Psoas muscle (tissue), 8 donors: Measurements from ENCODE around the gene HAGH. TPM values are rescaled to one million over a fixed set of nuclear protein-coding genes. Genes with fewer than 3 reads are reported as not detected.

Experiments used
- ATAC-seq, 4 donors: fragments of 200-7000 bp; cut with Tn5 transposase; one replicate each; pipeline ENCODE4 v1.9.1; 2020; ENCODE audit warnings: moderate library complexity in 3 of 4, mild to moderate bottlenecking in 2 of 4
- DNase-seq, 2 donors: peaks; one replicate each; pipeline ENCODE4 v3.0.0-alpha.2; 2020
- H3K27ac ChIP-seq: fragments of 200-600 bp; one replicate; pipeline ENCODE4 v1.8.0; 2022
- H3K27me3 ChIP-seq, 3 donors: fragments of 200-600 bp in 1 of 3; one replicate each; pipeline versions ENCODE4 v1.6.1 to v1.8.0; 2013 to 2022; ENCODE audit warnings: low read length in 2 of 3, mild to moderate bottlenecking in 2 of 3, moderate library complexity in 1 of 3; ENCODE audit not compliant: insufficient read depth in 3 of 3
- H3K36me3 ChIP-seq, 2 donors: fragments of 200-600 bp in 1 of 2; one replicate each; pipeline versions ENCODE4 v1.6.1 to v1.8.0; 2013 to 2022; ENCODE audit warnings: low read depth in 1 of 2, mild to moderate bottlenecking in 1 of 2, moderate library complexity in 1 of 2; ENCODE audit not compliant: insufficient read depth in 1 of 2
- H3K4me1 ChIP-seq: fragments of 200-600 bp; one replicate; pipeline ENCODE4 v1.8.0; 2022
- H3K4me3 ChIP-seq: fragments of 200-600 bp; one replicate; pipeline ENCODE4 v1.8.0; 2022; ENCODE audit warnings: mild to moderate bottlenecking
- H3K9me3 ChIP-seq: fragments of 200-600 bp; one replicate; pipeline ENCODE4 v1.8.0; 2022
- WGBS, 3 donors: extraction: QIAGEN DNeasy Blood & Tissue Kit; methylation state at CpG; one replicate each; pipeline versions ENCODE4 v1.1.6 to v1.1.7; 2013; 5-methylcytosine and 5-hydroxymethylcytosine counted together
- intact Hi-C, 2 donors: fragments of 100-400 bp; cut with DNase I; formaldehyde crosslinking; loops; one replicate each; pipeline versions ENCODE4 v1.11.0 to v1.14.2; 2022
- polyA plus RNA-seq, 3 donors: library from polyadenylated mRNA; stranded (reverse); fragments of 200-250 nt; gene quantifications; one replicate each; pipeline ENCODE4 v1.2.3, GENCODE V29; 2013
- total RNA-seq, 4 donors: library from RNA; stranded (reverse); fragmentation: NEBNext Ultra II Directional in 2 of 4; extraction: Animal tissue kit (Norgen Biotek cat#: 25700) in 2 of 4; gene quantifications; one replicate each; pipeline versions ENCODE4 v1.2.1 to v1.2.4, GENCODE V29; 2021 to 2023
- TF ChIP-seq, protein P1 (sequence below): fragments of 200-600 bp; IDR thresholded peaks from one replicate; pipeline ENCODE4 v1.8.0; 2022; ENCODE audit warnings: antibody characterized with exemption
- donor health status: healthy with polysubstance abuse.
- donor health status: DM: no; HTN: no; CAD: no; lungs with moderate emphysema.
- donor health status: Bipolar disorder and iron deficiency.
- donor health status: healthy.
- donor health status: DM: yes; HTN: yes; CAD: no.
- donor health status: DM: no; HTN: no; CAD: no.
- donor health status: DM: no; HTN: no; CAD: no.
- donor health status: DM: yes; HTN: yes; CAD: no.

Gene HAGH
- total and polyA plus RNA-seq, 7 donors: 112 to 277 (median 160) TPM

GRCh38 chr16:1781254-1781653, 45.4 kb downstream of the HAGH start:
- peaks cover 34% of the 10 kb centered on the region for H3K4me1 ChIP-seq
- H3K27ac ChIP-seq: peak overlapping the region; percentile 92
- no peaks in the 10 kb centered on the region for H3K27me3 ChIP-seq
- intact Hi-C loops: no loop called here
- no peak for ATAC-seq
- 57 to 63% (median 62%) methylated on average over 20 of the region's 20 CpGs for WGBS, 3 donors
- peak overlapping the region; percentile 86 for H3K4me3 ChIP-seq
- H3K9me3 ChIP-seq: no peaks in the 10 kb centered on the region
- peak; percentile 18 to 66 for DNase-seq
- TF ChIP-seq, protein P1, sequence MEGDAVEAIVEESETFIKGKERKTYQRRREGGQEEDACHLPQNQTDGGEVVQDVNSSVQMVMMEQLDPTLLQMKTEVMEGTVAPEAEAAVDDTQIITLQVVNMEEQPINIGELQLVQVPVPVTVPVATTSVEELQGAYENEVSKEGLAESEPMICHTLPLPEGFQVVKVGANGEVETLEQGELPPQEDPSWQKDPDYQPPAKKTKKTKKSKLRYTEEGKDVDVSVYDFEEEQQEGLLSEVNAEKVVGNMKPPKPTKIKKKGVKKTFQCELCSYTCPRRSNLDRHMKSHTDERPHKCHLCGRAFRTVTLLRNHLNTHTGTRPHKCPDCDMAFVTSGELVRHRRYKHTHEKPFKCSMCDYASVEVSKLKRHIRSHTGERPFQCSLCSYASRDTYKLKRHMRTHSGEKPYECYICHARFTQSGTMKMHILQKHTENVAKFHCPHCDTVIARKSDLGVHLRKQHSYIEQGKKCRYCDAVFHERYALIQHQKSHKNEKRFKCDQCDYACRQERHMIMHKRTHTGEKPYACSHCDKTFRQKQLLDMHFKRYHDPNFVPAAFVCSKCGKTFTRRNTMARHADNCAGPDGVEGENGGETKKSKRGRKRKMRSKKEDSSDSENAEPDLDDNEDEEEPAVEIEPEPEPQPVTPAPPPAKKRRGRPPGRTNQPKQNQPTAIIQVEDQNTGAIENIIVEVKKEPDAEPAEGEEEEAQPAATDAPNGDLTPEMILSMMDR: no peak
- H3K36me3 ChIP-seq: peaks cover 0 to 54% of the 10 kb centered on the region in 2 donors

DNA sequence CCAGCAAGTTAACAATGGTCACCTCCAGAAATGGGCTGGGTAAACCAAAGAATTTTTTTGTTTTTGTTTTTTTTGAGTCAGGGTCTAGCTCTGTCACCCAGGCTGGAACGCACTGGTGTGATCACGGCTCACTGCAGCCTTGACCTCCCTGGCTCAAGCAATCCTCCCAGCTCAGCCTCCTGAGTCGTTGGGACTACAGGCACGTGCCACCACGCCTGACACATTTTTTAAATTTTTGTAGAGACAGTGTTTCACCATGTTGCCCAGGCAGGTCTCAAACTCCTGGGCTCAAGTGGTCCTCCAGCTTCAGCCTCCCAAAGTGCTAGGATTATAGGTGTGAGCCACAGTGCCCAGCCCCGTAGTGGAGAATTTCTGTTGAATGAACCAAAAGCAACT, 46.0 kb downstream of the HAGH start:
- ATAC-seq (no peak), DNase-seq (peak in 1 of 2 donors; percentile 13)
- Histone ChIP-seq H3K27ac (peak overlapping the region; percentile 92), H3K27me3 (no peaks in the 10 kb centered on the region), H3K36me3 (peaks cover 0 to 54% of the 10 kb centered on the region in 2 donors), H3K4me3 (peak overlapping the region; percentile 86), H3K9me3 (no peaks in the 10 kb centered on the region), H3K4me1 (peaks cover 34% of the 10 kb centered on the region)
- 57 to 79% (median 66%) methylated on average over 6 of the region's 6 CpGs for WGBS, 3 donors
- intact Hi-C loops: no loop called here
- TF ChIP-seq, protein P1: no peak

GRCh38 chr16:1779741-1780676, 46.6 kb downstream of the HAGH start:
- no peak for ATAC-seq
- 68 to 82% (median 70%) methylated on average over 26 to 27 of the region's 27 CpGs for WGBS, 3 donors

GRCh38 chr16:1779234-1779701, 47.4 kb downstream of the HAGH start:
- WGBS, 3 donors: 75 to 79% (median 77%) methylated on average over 8 of the region's 8 CpGs
- DNase-seq (peak; percentile 15 to 52), ATAC-seq (no peak)
- intact Hi-C loops: loop anchor here in 1 of 2 donors (10.0 kb wide), 1 partner anchor 166 kb away; the partner anchor contains the start of gene MSRB1
- H3K4me3 ChIP-seq: no peak overlapping the region
- peaks cover 37% of the 10 kb centered on the region for H3K4me1 ChIP-seq
- peaks cover 0 to 63% of the 10 kb centered on the region in 2 donors for H3K36me3 ChIP-seq
- no peaks in the 10 kb centered on the region for H3K9me3 ChIP-seq
- TF ChIP-seq, protein P1: no peak
- H3K27ac ChIP-seq: peak overlapping the region; percentile 16
- no peaks in the 10 kb centered on the region for H3K27me3 ChIP-seq

More at GRCh38 chr16:1779741-1780676, 46.6 kb downstream of the HAGH start:
- TF ChIP-seq, protein P1: no peak
- no peaks in the 10 kb centered on the region for H3K9me3 ChIP-seq
- peaks cover 0 to 60% of the 10 kb centered on the region in 2 donors for H3K36me3 ChIP-seq
- H3K27ac ChIP-seq: peak overlapping the region; percentile 92
- peak; percentile 42 to 63 for DNase-seq
- intact Hi-C loops: loop anchor here in 1 of 2 donors (10.0 kb wide), 1 partner anchor 165 kb away; the partner anchor contains the start of gene MSRB1
- no peak overlapping the region for H3K4me3 ChIP-seq
- peaks cover 30% of the 10 kb centered on the region for H3K4me1 ChIP-seq
- no peaks in the 10 kb centered on the region for H3K27me3 ChIP-seq
